Activated naive CD4-positive, alpha-beta T cell treated with anti-CD3 and anti-CD28 coated beads, Interleukin-2, amount 50 U/mL, for 16 hours (primary cell): ENCODE results near the gene NSMCE1.

Experiments used
- DNase-seq: peaks from one replicate; pipeline ENCODE4 v3.0.0-alpha.2; 2020

The NSMCE1 gene

DNA sequence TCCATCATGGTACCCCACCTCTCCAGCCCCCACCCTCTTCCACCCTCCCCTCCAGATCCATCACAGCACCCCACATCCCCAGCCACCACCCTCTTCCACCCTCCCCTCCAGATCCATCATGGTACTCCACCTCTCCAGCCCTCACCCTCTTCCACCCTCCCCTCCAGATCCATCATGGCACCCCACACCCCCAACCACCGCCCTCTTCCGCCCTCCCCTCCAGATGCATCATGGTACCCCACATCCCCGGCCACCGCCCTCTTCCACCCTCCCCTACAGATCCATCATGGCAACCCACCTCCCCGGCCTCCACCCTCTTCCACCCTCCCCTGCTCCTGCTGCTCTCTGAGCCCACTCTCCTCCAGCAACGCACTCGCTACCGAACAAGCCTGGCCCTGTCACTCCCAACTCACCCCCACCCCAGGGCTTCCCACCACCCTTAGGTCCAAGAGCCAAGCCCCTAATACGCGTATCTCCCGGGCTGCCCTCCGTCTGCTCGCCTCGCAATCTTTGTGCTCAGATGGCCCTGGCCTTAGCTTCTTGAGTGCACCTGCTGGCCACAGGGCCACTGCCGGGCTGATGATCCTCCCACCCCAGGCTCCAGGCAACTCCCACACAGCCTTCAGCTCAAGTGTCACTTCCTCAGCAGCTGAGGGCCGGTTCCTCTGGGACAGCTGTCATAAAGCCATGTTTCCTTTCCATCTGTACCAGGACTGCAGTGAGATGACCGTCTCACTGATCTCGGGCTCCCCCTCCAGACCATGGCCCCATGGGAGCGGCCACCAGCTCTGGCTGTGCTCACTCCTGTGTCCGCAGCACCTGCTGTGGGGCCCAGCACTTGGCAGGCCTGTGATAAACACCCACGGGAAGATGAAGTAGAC is 39.7 kb downstream of the NSMCE1 start:
- no peak for DNase-seq

DNA sequence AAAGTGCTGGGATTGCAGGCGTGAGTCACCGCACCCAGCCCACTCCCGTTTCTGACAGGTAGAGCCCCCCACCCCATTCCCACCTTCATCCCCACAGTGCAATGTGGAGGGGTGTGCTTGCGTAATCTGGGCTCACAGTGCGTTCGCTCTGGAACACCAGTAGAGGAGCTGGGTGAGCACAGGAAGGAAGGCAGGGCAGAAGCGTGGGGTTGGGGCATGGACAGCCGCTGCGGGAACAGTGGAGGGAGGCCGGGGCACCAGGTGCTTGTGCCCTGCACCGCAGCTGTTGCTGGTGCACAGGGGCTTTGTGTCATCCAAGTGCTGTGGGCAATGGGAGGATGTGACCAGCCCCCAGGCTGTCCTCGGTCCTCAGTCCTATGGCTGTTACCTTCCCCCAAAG is 40.5 kb downstream of the NSMCE1 start:
- DNase-seq, result no peak

DNA sequence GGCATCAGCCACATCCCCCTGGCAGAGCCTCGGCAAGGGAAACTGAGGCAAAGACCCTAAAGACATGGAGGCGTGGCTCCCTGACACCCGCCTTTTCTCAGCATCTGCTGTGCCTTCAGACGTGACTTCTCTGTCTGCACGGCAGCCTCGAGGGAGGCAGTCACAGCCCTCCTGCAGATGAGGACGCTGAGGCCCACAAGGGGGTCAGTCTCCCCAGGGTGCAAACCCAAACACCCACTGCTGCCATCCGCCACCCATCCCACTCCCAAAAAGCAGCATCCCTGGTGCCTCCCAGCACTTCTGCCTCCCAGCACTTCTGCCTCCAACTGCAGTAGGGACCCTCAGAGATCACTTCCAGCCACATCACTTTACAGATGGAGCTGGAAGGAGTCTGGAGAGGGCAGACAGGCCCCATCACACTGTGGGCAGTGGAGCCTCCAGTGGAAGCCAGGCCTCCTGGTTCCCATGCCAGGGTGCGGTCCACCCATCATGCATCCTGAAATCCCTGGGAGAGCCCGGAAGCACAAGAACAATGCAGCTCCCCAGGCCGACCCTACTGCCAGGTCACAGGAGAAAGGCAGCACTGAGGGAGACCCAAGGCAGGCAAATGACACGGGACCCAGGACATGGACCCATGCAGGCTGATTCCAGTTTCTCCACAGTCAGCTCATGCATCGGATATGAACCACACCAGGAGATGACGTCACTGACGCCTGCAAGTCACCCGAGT is 41.4 kb downstream of the NSMCE1 start:
- DNase-seq, result no peak

DNA sequence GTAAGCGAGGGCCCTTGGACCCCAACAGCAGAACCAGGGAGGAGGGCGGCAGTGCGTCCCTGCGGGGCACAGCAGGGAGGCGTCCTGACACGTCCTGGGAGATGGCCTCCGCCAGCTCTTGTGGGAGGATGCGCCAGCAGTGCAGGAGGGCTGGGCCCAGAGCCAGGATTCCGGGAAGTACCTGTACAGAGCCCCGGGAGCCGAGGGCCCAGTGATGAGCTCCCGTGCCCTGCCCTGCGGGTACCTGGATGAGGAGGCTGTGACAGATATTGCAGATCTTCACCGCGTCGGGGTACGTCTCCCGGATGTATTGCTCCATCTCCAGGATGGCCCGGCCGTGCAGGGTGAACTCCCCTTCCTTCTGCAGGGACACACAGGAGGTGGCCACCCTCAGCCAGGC is 42.1 kb downstream of the NSMCE1 start:
- DNase-seq, result no peak

DNA sequence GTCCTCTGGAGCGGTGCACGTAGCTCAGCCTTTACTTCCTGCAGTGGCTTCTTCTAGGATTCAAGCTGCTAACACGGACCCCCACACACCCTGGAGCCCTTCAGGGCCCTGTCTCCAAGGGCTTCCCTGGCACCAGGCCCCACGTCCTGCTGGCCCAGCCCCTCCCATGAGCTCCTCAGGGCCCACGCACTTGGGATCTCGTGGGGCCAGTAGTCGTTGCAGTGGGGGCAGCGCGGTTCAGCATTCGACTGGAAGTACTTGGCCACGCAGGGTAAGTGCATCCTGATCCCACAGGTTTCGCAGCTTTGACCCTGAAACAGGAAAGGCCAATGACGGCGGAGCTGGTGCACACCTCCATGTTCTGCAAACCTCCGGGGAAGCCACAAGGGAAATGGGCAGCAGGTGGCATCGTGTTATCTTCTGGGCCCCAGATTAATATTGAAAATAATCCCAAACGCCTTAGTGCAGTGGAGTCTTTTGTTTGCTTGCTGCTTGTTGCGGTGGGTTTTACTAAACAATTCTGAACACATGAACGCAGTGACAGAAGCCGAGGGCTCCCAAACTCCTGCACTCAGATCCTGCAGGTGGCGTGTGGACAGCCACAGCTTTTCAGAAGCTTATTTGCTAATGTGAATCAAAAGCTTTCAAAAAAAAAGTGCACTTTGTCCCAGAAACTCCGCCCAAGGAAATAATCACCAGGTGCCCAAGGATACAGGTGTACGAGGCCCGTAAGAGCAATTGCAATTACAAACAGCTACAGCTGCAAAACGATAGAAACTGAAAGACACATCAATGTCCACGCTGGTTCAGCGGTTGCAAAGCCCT is 42.8 kb downstream of the NSMCE1 start:
- no peak for DNase-seq

DNA sequence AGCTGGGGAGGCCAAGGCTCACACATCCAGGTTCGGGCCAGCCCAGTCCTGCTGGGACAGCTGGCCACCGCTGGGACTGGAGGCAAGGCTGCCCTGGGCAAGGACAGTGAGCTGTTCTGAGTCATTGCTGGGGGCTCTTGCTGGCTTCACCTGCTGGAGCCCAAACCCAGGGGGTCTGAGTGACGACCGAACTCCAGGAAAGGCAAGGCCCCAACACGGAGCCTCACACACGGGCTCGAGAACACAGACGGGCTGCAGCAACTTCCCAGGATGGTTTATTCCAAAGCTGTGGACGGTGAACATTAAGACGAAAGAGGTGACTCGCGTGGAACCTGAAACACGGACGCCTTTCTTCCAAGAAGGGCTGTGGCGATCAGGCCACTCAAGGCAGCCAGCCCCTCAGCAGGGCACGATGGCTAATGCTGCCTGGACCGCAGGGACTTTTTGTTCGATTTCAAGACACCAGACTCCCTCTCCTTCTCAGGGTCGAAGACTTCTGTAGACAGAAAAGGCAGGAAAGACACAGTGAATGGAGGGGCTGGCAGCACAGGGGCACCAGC is 43.8 kb downstream of the NSMCE1 start:
- DNase-seq, result no peak

DNA sequence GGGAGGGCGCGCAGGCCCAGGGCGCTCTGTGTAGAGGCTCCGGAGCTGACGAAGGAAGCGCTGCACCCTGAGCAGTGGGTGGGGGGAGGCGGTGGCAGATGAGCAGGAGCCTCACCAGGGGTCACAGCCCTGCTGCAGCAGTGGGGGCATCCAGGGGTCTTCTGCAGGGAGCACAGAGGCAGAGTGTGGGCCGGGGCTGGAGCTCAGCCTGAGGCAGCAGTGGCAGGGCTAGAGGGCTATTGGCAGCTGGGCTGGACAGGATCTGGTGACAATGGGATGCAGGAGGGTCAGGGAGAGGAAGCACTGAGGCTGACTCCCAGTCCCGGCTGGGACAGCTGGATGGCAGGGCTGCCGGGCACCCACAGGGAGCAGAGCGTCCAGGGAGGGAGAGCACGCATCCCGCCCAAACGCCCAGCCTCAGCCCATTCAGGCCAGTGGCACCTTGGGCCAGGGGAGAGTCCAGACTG is 44.3 kb downstream of the NSMCE1 start:
- DNase-seq, result no peak

DNA sequence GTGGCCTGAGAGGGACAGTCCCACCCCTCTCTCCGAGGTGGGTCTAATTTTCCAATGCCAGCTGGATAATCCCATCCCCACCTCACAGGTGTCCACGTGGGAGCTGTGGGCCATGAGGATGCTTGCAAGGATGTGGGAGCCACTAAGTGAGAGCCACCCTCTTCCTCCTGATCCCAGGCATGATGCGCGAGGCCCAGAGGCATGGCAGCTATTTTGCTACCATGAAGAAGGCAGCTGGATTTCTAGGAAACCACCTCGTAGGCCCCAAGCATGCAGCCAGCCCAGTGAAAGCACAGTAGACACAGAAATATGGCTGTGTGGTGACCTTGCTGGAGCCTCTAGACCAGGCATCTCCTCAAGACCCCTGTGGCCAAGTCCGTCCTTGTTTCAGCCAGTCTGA is 44.9 kb downstream of the NSMCE1 start:
- DNase-seq, result no peak

DNA sequence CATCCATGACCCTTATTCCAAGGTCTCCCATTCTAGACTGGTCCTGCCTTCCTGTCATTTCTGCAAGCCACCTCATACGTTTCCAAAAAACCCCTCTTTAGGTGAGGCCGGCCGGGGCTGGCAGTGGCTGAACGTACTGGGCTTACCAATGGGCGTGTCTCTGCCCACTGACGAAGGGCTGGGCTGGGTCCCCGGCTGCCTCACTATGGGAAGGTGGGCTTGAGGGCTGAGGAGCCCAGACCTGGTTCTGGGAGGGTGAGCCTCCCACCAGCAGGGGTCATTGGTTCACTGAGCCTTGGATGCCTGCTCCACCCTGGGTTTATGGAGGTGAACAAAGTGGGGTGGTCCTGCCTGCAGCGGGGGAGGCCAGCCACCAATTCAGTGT is 45.4 kb downstream of the NSMCE1 start:
- DNase-seq, result no peak

DNA sequence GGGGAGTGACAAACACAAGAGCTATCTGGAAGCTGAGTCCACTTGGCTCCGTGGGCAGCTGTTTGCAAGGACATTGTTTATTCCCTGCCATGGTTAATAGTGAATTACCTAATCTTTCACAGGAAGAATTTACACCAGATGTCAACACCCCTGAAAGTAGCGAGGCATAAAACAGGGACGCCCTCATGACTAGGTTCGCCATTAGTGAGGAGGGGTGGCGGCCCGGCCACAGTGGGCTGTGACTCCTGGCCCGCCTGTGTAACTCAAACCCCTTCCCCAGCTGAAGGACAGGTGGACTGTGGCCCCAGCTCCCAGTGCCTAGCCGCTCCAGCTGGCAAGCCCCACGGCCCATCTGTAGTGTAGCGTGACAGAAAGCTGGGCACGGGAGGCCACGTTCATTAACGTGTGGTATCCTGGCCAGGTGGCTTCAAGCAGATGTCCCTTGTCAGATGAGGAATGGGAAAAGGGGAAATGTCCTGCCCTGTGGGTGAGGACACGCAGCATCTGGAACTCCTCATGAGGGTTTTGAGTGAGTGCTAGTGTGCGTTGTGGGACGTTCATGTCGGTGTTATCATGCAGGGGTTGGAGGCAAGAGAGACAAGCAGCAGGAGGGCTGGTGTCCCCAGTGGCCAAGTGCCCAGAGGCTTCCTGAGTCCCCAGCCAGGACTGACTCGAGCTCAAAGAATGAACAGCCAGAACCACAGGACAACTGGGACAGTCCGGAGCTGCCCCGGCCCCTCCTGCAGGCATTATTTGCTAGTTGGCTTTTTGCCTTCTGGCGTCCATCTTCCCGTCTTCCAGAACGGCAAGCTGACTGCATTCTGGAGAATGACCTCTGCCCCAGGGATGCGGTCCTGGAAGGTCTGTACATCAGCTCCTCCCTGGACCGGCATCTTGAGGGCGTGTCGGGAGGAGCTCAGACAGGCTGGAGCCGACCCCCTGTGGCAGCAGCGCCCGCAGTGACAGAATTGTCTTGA is 46.0 kb downstream of the NSMCE1 start:
- no peak for DNase-seq

DNA sequence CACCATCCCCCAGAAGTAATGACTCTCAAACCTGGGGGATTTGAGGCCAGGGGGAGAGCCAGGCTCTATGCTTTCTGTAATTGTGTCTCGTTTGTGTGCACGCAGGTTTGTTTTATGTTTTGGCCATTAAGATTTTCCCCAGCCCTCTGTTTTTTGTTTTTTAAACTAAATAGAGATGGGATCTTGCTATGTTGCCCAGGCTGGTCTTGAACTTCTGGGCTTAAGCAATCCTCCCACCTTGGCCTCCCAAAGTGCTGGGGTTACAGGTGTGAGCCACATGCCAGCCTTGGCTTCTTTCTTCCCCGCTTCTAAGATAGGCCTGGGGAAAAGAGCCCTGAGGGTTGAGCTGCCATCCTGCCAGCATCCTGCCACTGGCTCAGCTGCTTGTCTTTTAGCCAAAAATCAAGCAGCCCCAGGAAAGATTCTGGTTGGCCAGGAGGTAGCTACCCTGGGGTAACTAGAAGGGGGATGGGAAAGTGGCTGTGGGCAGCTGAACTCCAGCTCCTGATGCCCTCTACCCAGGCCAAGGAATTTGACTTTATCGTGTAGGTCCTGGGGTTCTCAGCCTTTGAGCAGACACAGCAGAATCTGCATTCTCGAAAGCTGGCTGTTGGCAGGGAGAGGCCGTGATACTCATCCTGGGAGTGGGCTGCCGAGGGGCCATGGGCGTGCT is 46.9 kb downstream of the NSMCE1 start:
- DNase-seq, result no peak

DNA sequence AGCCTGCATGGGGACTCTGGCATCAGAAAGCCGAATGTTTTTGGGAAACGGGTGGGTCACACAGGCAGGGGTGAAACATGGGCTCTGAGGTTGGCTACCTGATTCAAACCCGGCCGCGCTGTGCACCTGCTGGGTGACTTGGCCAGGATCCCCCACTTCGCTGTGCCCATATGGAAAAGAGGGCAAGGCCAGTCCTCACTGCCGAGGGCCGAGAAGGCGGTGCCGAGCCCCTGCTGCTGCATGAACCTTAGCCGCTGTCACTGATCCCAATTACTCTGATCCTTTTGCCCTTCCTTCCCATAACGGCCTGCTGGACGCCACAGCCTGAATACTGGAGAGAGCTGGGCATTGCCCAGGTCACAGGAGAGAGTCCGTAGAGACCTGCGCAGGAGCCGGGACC is 47.6 kb downstream of the NSMCE1 start:
- no peak for DNase-seq

DNA sequence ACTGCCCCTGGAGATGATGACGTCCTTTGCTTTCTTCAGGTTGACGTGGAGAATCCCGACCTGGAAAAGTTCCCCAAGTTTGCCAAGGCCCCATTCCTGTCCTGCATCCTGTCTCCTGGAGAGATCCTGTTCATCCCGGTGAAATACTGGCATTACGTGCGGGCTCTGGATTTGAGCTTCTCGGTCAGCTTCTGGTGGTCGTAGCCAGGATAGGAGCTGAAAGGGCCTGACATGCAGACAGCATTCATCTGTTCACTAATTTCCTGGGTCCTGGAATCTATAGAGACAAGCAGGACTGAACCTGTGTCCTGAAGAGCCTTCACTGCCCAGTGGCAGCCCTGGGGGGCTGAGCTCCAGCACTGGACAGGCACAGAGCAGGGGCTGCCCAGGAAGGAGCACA is 48.0 kb downstream of the NSMCE1 start:
- DNase-seq, result no peak

DNA sequence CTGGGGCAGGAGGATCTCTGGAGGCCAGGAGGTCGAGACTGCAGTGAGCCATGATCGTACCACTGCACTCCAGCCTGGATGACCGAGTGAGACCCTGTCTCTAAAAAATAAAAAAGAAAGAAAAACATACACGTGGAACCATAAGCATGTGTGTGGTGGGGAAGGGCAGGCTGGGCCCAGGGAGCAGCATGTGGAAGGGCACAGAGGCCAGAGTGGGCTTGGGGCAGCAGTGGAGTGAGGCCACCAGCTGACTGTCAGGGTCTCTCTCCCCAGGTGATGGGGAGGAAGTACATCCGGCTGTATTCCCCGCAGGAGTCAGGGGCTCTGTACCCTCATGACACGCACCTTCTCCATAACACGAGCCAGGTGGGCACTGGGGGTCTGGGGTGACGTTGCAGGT is 48.5 kb downstream of the NSMCE1 start:
- DNase-seq, result no peak

DNA sequence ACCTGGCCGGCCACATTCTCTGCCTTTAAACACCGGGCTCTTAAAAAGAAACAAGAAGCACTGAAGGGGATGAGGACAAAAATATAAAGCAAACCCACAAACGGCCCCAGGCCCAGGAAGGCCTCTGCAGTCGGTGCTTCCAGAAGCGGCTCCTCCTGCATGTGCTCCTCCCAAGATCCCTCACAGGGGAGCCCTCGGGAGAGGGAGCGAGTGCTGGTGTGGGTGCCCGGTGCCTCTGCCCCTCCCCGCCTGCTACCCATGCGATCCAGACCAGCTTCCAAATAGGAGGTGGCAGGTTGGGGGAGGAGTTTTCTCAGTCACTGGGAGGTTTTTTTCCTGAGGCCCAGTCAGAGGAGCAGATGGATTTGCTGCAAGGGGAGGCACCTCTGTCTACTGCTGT is 49.4 kb downstream of the NSMCE1 start:
- DNase-seq, result no peak

DNA sequence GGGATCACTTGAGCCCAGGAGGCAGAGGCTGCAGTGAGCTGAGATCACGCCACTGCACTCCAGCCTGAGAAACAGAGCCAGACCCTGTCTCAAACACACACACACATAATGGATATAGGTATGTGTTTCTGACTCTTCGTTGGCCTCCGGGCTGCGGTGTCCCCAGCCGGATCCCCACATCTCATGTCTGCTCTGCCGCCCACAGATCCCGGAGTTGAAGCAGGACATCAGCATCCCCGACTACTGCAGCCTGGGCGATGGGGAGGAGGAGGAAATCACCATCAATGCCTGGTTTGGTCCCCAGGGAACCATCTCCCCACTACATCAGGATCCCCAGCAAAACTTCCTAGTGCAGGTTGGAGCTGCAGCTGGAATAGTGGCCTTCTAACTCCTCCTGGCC is 49.8 kb downstream of the NSMCE1 start:
- no peak for DNase-seq

DNA sequence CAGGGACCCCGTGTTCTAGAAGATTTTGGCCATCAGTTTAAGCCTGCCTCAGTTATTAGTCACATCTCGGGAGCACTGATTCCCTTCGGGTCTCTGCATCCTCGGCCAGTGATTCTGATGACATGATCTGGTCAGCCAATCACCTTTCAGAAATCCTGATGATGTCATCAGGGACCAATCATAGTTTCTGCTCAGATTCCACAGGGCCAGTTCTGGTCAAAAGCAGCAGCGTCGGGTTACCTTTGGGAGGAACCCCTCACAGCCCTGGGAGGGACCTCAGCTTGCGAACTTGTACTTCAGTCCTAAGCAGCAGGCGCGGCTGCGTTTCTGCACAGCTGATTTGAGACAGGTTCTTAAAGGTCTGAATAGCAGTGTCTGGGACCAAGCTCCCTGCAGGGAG is 51.3 kb downstream of the NSMCE1 start:
- DNase-seq, result no peak

DNA sequence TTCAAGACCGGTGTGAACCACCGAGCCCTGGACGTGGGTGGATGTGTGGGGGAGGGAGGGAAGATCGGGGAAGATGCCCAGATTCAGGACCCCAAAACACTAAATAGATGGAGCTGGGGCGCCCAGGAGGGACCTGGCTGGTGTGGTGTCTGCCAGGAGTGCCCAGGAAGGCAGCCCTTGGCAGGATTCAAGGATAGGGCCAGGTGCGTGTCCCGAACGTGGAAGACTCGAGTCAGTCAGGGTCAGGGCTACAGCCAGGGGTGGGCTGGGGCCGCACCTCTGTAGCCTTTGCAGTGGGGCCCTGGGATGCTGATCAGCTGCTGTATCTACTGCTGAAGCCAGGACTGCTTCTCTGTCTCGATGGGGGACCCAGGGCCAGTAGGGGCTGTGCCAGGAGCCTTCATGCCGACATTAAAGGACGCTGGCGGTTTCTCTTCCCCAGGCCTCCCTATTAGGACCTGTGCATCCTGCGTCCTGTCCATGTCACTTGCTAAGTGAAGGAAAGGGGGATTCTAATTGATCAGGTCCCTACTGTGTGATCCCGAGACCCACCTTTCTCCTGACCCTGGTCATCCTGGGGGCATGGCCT is 52.2 kb downstream of the NSMCE1 start:
- DNase-seq, result no peak

DNA sequence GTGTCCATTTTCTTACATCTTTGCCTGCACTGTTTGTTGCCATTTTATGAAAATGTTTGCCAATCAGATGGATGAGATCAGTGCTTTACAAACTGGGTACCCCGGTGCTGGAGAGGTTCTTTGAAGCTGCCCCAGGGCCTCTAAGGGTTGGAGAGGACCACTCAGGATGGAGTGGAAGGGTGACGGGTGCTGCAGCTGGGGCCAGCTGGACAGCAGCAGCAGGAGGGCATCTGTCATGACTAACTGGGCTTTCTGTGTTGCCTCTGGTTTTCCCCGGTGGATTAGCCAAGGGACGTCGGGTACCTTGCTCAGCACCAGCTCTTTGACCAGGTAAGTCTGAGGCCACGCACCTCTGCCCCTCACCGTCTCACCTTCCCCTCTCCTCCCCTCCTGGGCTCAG is 52.9 kb downstream of the NSMCE1 start:
- no peak for DNase-seq

DNA sequence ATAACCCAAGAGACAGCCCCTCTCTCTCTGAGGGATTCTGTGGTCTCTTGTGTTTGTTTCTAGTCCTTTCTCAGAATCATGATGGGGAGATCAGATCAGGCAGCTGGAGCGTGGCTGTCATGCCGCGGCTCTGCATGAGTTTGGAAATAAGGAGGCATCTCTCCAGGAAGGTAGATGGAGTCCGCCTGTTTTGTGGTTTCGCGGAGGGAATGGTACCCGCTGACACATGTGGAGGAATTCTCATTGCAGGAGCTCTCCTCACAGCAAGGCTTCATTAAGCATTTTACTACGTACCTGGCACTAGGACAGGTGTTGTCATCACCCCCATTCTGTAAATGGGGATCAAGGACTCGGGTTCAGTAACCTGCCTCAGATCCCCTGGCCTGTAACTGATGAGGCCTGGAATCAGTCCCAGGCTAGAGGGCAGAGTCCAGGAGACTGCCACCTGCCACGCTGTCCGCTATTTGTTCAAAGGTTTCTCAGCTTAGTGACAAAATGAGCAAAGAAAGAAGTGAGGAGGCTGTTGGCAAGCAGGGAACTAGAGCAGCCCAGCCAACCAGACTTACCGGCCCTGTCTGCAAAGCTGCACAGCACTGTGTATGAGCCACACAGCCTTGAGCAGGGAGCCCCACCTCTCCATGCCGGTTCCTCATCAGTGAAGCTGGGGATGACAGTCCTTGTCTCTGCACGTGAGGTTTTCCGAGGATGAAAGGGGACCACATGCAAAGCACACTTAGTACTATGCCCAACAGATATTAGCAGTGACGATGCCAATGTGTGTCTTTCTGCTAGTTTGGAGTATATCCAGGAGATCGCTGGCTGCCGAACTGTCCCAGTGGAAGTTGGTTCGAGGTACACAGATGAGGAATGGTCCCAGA is 54.2 kb downstream of the NSMCE1 start:
- no peak for DNase-seq
